Measurements from ENCODE around the gene TRPC4AP.

TRPC4AP gene

GRCh38 chr20:34979366-34980153 is 113.0 kb downstream of the TRPC4AP start:
- Histone ChIP-seq H3K36me3 (no peaks in the 10 kb centered on the region), H3K27me3 (peaks cover 19% of the 10 kb centered on the region), H3K4me3 (ENCODE audit: low read depth in 1 of 2, low read length in 1 of 2) (no peak overlapping the region), H3K9me3 (no peaks in the 10 kb centered on the region), H3K4me1 (ENCODE audit: control insufficient read depth in 1 of 2, insufficient read depth in 1 of 2, low read depth in 1 of 2, low read length in 1 of 2) (no peaks in the 10 kb centered on the region), H3K27ac (no peak overlapping the region)
- TF ChIP-seq CTCF (IDR thresholded peaks at IDR 0.05) = no peak

GRCh38 chr20:34978092-34978744 is 114.4 kb downstream of the TRPC4AP start:
- H3K9me3 ChIP-seq = no peaks in the 10 kb centered on the region
- H3K36me3 ChIP-seq = no peaks in the 10 kb centered on the region
- H3K4me1 ChIP-seq (ENCODE audit: control insufficient read depth in 1 of 2, insufficient read depth in 1 of 2, low read depth in 1 of 2, low read length in 1 of 2) = no peaks in the 10 kb centered on the region
- H3K4me3 ChIP-seq (ENCODE audit: low read depth in 1 of 2, low read length in 1 of 2) = no peak overlapping the region
- TF ChIP-seq CTCF (IDR thresholded peaks at IDR 0.05) = no peak
- H3K27ac ChIP-seq = no peak overlapping the region
- peaks cover 5% of the 10 kb centered on the region for H3K27me3 ChIP-seq

GRCh38 chr20:34977365-34978091 is 115.1 kb downstream of the TRPC4AP start:
- Histone ChIP-seq H3K27ac (no peak overlapping the region), H3K27me3 (peaks cover 5% of the 10 kb centered on the region), H3K9me3 (no peaks in the 10 kb centered on the region), H3K36me3 (no peaks in the 10 kb centered on the region), H3K4me3 (ENCODE audit: low read depth in 1 of 2, low read length in 1 of 2) (no peak overlapping the region), H3K4me1 (ENCODE audit: control insufficient read depth in 1 of 2, insufficient read depth in 1 of 2, low read depth in 1 of 2, low read length in 1 of 2) (no peaks in the 10 kb centered on the region)
- TF ChIP-seq CTCF (IDR thresholded peaks at IDR 0.05) = no peak

GRCh38 chr20:34976286-34976685 is 116.3 kb downstream of the TRPC4AP start:
- no peak for TF ChIP-seq CTCF (IDR thresholded peaks at IDR 0.05)
- H3K27me3 ChIP-seq = peaks cover 5% of the 10 kb centered on the region
- no peaks in the 10 kb centered on the region for H3K4me1 ChIP-seq (ENCODE audit: control insufficient read depth in 1 of 2, insufficient read depth in 1 of 2, low read depth in 1 of 2, low read length in 1 of 2)
- H3K9me3 ChIP-seq = no peaks in the 10 kb centered on the region
- H3K27ac ChIP-seq = no peak overlapping the region
- no peaks in the 10 kb centered on the region for H3K36me3 ChIP-seq
- H3K4me3 ChIP-seq (ENCODE audit: low read depth in 1 of 2, low read length in 1 of 2) = no peak overlapping the region

GRCh38 chr20:34974246-34974645 is 118.4 kb downstream of the TRPC4AP start:
- no peak overlapping the region for H3K4me3 ChIP-seq (ENCODE audit: low read depth in 1 of 2, low read length in 1 of 2)
- H3K36me3 ChIP-seq = no peaks in the 10 kb centered on the region
- no peak for TF ChIP-seq CTCF (IDR thresholded peaks at IDR 0.05)

More at GRCh38 chr20:34974246-34974645, 118.4 kb downstream of the TRPC4AP start:
- H3K27me3 ChIP-seq = peaks cover 5% of the 10 kb centered on the region
- H3K27ac ChIP-seq = no peak overlapping the region
- no peaks in the 10 kb centered on the region for H3K4me1 ChIP-seq (ENCODE audit: control insufficient read depth in 1 of 2, insufficient read depth in 1 of 2, low read depth in 1 of 2, low read length in 1 of 2)
- H3K9me3 ChIP-seq = no peaks in the 10 kb centered on the region
